HCT116 (cell line): ENCODE data around the gene CD19. TPM values are rescaled to one million over a fixed set of nuclear protein-coding genes. Genes with fewer than 3 reads are reported as not detected.
A peak's percentile ranks its signal among the peaks of the same experiment; 100 is the strongest.

Source experiments
- ATAC-seq: fragments of 200-7000 bp; cut with Tn5 transposase; 2 replicates; pipeline ENCODE4 v1.9.1; 2020; ENCODE audit warnings: mild to moderate bottlenecking, moderate library complexity
- BruUV-seq: library from RNA; stranded (reverse); fragments of 400-500 nt; replicated peaks from 2 replicates; lab custom pipeline; 2021; lab: Mats Ljungman, UMichigan
- CTCF ChIA-PET: fragments of 300-600 bp; sonication (Branson Sonifier 250); formaldehyde crosslinking; loops from one replicate; lab custom pipeline; 2021; ENCODE audit warnings: antibody characterized with exemption; lab: Charles Lee
- POLR2A ChIA-PET: fragments of 300-600, 350-600 bp; sonication (Branson Sonifier 250); formaldehyde crosslinking; loops from one replicate; lab custom pipeline; 2021; ENCODE audit warnings: antibody characterized with exemption; lab: Charles Lee
- RAD21 ChIA-PET, 2 experiments: fragments of 300-600 bp; sonication (Branson Sonifier 250); formaldehyde crosslinking; loops; one replicate each; lab custom pipeline; 2023; ENCODE audit warnings: low total read pairs in 2 of 2; ENCODE audit not compliant: uncharacterized antibody in 2 of 2, unreplicated experiment in 2 of 2, low non-redundant PET in 1 of 2; lab: Charles Lee
- DNase-seq: peaks from one replicate; pipeline ENCODE4 v3.0.0-alpha.2; 2010; ENCODE audit warnings: low read depth, low spot score
- H2AFZ ChIP-seq: fragments of 200-600 bp; shearing (Covaris generic), sonication (generic); 2 replicates; pipeline ENCODE4 v1.6.1; 2017; ENCODE audit warnings: low read depth, mixed run types, mixed read lengths, antibody characterized with exemption, low read length; ENCODE audit not compliant: poor library complexity, severe bottlenecking
- H3K27ac ChIP-seq: 2 replicates; pipeline ENCODE4 v1.5.1; 2012; ENCODE audit warnings: low read depth, low read length
- H3K27me3 ChIP-seq: fragments of 200-600 bp; sonication (generic); 2 replicates; pipeline ENCODE4 v1.6.1; 2016; ENCODE audit warnings: mixed run types, low read length, mixed read lengths; ENCODE audit not compliant: insufficient read depth
- H3K36me3 ChIP-seq, 2 experiments: fragments of 200-500 bp in 1 of 2; fragments of 200-600 bp in 1 of 2; sonication (Bioruptor generic) in 1 of 2; sonication (generic) in 1 of 2; 2 replicates each; pipeline versions ENCODE4 v1.5.1 to v1.6.1; 2014 to 2016; ENCODE audit warnings: low read length in 2 of 2, inconsistent platforms in 1 of 2, mixed read lengths in 1 of 2, mixed run types in 1 of 2; ENCODE audit not compliant: insufficient read depth in 2 of 2, control insufficient read depth in 1 of 2
- H3K4me1 ChIP-seq, 2 experiments: fragments of 200-600 bp in 1 of 2; sonication (generic) in 1 of 2; 2 replicates each; pipeline versions ENCODE4 v1.5.1 to v1.6.1; 2012 to 2017; ENCODE audit warnings: low read length in 2 of 2, inconsistent platforms in 1 of 2, mild to moderate bottlenecking in 1 of 2, mixed read lengths in 1 of 2, mixed run types in 1 of 2, moderate library complexity in 1 of 2; ENCODE audit not compliant: insufficient read depth in 2 of 2, control insufficient read depth in 1 of 2
- H3K4me2 ChIP-seq: fragments of 200-600 bp; sonication (generic); 2 replicates; pipeline ENCODE4 v1.6.1; 2017; ENCODE audit warnings: mixed run types, low read length, mixed read lengths
- H3K4me3 ChIP-seq, 2 experiments: fragments of 200-600 bp in 1 of 2; sonication (generic) in 1 of 2; replicated peaks in 1 of 2; 2 replicates each; pipeline ENCODE4 v1.5.1; 2011 to 2016; ENCODE audit warnings: low read length in 2 of 2, control low read depth in 1 of 2, low read depth in 1 of 2, mild to moderate bottlenecking in 1 of 2, mixed read lengths in 1 of 2, mixed run types in 1 of 2
- H3K79me2 ChIP-seq: fragments of 200-600 bp; sonication (generic); 2 replicates; pipeline ENCODE4 v1.6.1; 2017; ENCODE audit warnings: mild to moderate bottlenecking, mixed run types, low read length, moderate library complexity, mixed read lengths; ENCODE audit not compliant: insufficient read depth
- H3K9ac ChIP-seq: fragments of 200-600 bp; sonication (generic); 2 replicates; pipeline ENCODE4 v1.6.1; 2016; ENCODE audit warnings: low read length, mixed read lengths
- H3K9me2 ChIP-seq: fragments of 200-600 bp; sonication (generic), shearing (Covaris generic); 2 replicates; pipeline ENCODE4 v1.6.1; 2017; ENCODE audit warnings: mixed run types, mild to moderate bottlenecking, moderate library complexity; ENCODE audit not compliant: insufficient read depth
- H3K9me3 ChIP-seq, 2 experiments: fragments of 200-500 bp in 1 of 2; fragments of 200-600 bp in 1 of 2; sonication (Bioruptor generic) in 1 of 2; sonication (generic) in 1 of 2; 2 replicates each; pipeline ENCODE4 v1.6.1; 2014 to 2017; ENCODE audit warnings: low read length in 2 of 2, mixed read lengths in 2 of 2, inconsistent platforms in 1 of 2, low read depth in 1 of 2, mild to moderate bottlenecking in 1 of 2, mixed run types in 1 of 2, moderate library complexity in 1 of 2; ENCODE audit not compliant: control insufficient read depth in 1 of 2, insufficient read depth in 1 of 2
- H4K20me1 ChIP-seq: fragments of 200-600 bp; sonication (generic), shearing (Covaris generic); 2 replicates; pipeline ENCODE4 v1.6.1; 2017; ENCODE audit warnings: mixed run types, mild to moderate bottlenecking, moderate library complexity; ENCODE audit not compliant: insufficient read depth
- EGR1 ChIP-seq: IDR thresholded peaks from 2 replicates; pipeline ENCODE4 v1.6.1; 2012; ENCODE audit warnings: low read depth
- ELF1 ChIP-seq: IDR thresholded peaks from 2 replicates; pipeline ENCODE4 v1.6.1; 2012; ENCODE audit warnings: low read depth, borderline replicate concordance
- JUND ChIP-seq: IDR thresholded peaks from 2 replicates; pipeline ENCODE4 v1.6.1; 2012
- intact Hi-C: fragments of 100-400 bp; cut with micrococcal nuclease; formaldehyde crosslinking; loops from 2 replicates; pipeline ENCODE4 v1.10.0; 2022
- total RNA-seq: library from RNA; stranded (reverse); gene quantifications from one replicate; pipeline ENCODE4 v1.2.1, GENCODE V29; 2021; ENCODE audit not compliant: unreplicated experiment
- TF ChIP-seq, protein P1 (sequence below), 3 experiments: fragments of 200-600 bp in 1 of 3; sonication (generic) in 1 of 3; IDR thresholded peaks in 2 of 3; conservative IDR thresholded peaks in 1 of 3; 2 replicates each; pipeline ENCODE4 v1.5.1; 2012 to 2017; ENCODE audit warnings: low read depth in 2 of 3, low read length in 2 of 3, antibody characterized with exemption in 1 of 3, borderline replicate concordance in 1 of 3, control low read depth in 1 of 3, mild to moderate bottlenecking in 1 of 3, mixed read lengths in 1 of 3, mixed run types in 1 of 3, moderate library complexity in 1 of 3; ENCODE audit not compliant: insufficient read depth in 1 of 3
- TF ChIP-seq, protein P2 (sequence below): IDR thresholded peaks from 2 replicates; pipeline ENCODE4 v1.6.1; 2012

Gene CD19
- total RNA-seq, 1 experiment from 2014 or later, result 0.27 TPM

DNA sequence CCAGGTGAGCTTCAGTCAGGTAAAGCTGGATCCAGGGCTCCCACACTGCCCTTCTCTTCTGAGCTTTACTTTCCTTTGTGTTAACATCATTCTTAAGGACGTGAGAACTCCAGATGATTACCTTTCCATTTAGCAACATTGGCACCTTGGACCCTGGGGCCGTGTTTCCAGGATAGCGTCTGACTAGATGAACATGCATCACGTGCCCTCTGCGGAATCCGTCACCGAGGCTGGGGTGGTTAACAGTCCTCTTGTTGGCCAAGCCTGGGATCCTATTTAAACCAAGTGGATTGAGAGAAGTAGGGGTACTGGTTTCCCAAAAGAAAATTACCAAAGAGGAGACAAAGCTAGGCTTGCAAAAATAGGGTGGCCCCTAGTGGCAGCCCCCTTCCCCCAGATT, 49.2 kb downstream of the CD19 start:
- DNase-seq (no peak), ATAC-seq (no peak)
- RAD21 ChIA-PET, result no interaction called here
- intact Hi-C loops, result no loop called here
- Histone ChIP-seq H3K4me2 (no peak overlapping the region), H4K20me1 (no peaks in the 10 kb centered on the region), H3K4me3 (no peak overlapping the region), H3K79me2 (no peaks in the 10 kb centered on the region), H3K9ac (no peak overlapping the region), H3K27me3 (no peaks in the 10 kb centered on the region), H3K4me1 (no peaks in the 10 kb centered on the region), H3K9me3 (no peaks in the 10 kb centered on the region; a peak in 1 of 4 replicates), H3K36me3 (peaks cover 0 to 15% of the 10 kb centered on the region in 2 experiments; a peak in 2 of 4 replicates), H3K27ac (no peak overlapping the region), H3K9me2 (no peaks in the 10 kb centered on the region), H2AFZ (no peak overlapping the region)
- no TSS peak for BruUV-seq
- POLR2A ChIA-PET, result no interaction called here
- CTCF ChIA-PET, result no interaction called here
- TF ChIP-seq EGR1, result no peak
- TF ChIP-seq ELF1, result no peak

DNA sequence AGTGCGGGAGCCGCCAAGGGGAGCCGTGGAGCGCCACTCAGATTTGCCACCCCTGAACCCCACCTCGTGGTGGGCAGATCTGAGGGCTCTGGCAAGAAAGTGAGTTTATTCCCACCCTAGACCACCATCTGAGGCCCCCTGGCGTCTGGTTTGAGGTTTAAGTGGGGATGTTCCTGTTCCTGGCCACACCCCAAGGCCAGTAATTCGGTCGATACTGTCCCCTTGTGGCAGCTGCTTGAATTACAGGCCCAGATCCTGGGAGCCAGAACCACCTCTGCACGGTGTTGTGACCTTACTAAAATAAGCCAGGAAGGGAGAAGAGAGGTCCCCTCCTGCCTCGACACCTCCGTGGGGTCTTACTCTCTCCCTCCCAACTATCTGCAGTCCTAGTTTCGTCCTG, 49.7 kb downstream of the CD19 start:
- Histone ChIP-seq H2AFZ (no peak overlapping the region), H3K4me2 (no peak overlapping the region), H3K9me3 (no peaks in the 10 kb centered on the region; a peak in 1 of 4 replicates), H3K36me3 (peaks cover 0 to 15% of the 10 kb centered on the region in 2 experiments; a peak in 2 of 4 replicates), H4K20me1 (no peaks in the 10 kb centered on the region), H3K4me3 (no peak overlapping the region), H3K4me1 (no peaks in the 10 kb centered on the region), H3K79me2 (no peaks in the 10 kb centered on the region), H3K9me2 (no peaks in the 10 kb centered on the region), H3K9ac (no peak overlapping the region), H3K27ac (no peak overlapping the region), H3K27me3 (no peaks in the 10 kb centered on the region)
- POLR2A ChIA-PET, result no interaction called here
- TF ChIP-seq JUND (no peak), EGR1 (no peak)
- TF ChIP-seq, protein P1, sequence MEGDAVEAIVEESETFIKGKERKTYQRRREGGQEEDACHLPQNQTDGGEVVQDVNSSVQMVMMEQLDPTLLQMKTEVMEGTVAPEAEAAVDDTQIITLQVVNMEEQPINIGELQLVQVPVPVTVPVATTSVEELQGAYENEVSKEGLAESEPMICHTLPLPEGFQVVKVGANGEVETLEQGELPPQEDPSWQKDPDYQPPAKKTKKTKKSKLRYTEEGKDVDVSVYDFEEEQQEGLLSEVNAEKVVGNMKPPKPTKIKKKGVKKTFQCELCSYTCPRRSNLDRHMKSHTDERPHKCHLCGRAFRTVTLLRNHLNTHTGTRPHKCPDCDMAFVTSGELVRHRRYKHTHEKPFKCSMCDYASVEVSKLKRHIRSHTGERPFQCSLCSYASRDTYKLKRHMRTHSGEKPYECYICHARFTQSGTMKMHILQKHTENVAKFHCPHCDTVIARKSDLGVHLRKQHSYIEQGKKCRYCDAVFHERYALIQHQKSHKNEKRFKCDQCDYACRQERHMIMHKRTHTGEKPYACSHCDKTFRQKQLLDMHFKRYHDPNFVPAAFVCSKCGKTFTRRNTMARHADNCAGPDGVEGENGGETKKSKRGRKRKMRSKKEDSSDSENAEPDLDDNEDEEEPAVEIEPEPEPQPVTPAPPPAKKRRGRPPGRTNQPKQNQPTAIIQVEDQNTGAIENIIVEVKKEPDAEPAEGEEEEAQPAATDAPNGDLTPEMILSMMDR (IDR thresholded peaks at IDR 0.05 in 2 of 3, conservative IDR thresholded peaks at IDR 0.05 in 1 of 3; ENCODE audit: borderline replicate concordance in 1 of 3, insufficient read depth in 1 of 3, low read depth in 2 of 3, low read length in 2 of 3), result peak; percentile 80 to 97 (median 90)
- TF ChIP-seq, protein P2, sequence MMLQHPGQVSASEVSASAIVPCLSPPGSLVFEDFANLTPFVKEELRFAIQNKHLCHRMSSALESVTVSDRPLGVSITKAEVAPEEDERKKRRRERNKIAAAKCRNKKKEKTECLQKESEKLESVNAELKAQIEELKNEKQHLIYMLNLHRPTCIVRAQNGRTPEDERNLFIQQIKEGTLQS, result no peak
- ATAC-seq, result peak; percentile 53
- no TSS peak for BruUV-seq
- CTCF ChIA-PET, result no interaction called here
- DNase-seq, result no peak
- intact Hi-C loops, result no loop called here
- RAD21 ChIA-PET, result no interaction called here
